GM18867 (cell line): ENCODE measurements around the gene FOXP4.

ENCODE experiments used
- ATAC-seq: cut with Tn5 transposase; IDR thresholded peaks from one replicate; pipeline ENCODE4 v1.9.1; 2021; ENCODE audit warnings: mild to moderate bottlenecking, moderate library complexity; ENCODE audit not compliant: unreplicated experiment

FOXP4 gene

GRCh38 chr6:41580690-41581089 lies 34.5 kb downstream of the FOXP4 start:
- no peak for ATAC-seq

DNA sequence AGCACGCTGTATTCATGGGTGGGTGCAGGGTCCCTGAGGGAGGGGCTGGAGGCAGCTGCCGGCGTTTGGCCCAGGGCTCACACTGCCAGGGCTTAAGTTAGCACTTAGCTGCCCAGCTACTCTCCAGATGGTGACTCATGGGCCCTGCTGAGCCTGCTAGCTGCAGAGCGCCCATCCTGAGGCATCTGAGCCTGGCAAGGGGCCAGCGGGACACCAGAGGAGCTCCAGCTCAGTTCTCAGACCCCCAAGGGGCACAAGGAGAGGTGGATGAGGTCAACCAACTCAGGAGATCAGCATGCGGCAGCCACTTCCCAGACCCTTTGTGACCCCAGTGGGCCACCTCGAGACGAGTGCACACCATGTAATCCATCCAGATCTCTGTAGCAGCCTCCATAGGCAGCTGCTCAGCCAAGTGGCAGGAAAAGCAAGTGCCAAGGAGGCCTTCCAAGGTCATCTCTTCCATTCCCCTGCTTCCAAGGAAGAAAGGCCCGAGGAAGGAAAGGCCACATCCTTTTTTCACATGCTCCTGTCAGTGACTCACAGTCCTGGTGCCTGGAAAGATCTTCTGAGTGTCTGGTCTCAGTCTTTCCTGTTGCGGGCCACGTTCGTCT lies 35.3 kb downstream of the FOXP4 start:
- no peak for ATAC-seq

GRCh38 chr6:41582540-41582939 lies 36.4 kb downstream of the FOXP4 start:
- no peak for ATAC-seq

- ATAC-seq = no peak
These were observed 37.4 kb downstream of the FOXP4 start for GRCh38 chr6:41583565-41583964.

- ATAC-seq = no peak
These were observed 38.0 kb downstream of the FOXP4 start for GRCh38 chr6:41584205-41584604.

DNA sequence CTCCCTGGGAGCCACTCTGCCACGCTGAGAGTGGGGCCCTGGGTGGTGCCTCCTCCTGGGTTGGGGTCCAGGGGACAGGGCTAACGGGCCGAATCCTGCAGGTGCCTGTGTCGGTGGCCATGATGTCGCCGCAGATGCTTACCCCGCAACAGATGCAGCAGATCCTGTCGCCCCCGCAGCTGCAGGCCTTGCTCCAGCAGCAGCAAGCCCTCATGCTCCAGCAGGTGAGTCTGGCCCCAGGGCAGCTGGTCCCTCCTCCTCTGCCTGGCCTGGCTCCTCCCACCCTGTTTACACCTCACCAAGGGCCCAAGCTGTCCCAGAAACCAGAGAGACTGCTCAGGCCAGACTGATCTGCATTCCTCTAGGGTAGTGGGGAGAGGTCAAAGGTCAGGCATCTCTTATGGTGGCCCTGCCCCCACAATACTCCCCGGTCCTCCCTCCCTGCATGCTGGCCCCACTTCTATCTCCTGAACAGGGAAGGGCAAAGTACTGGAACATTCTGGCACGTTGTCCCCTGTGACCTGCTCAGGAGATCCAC lies 38.6 kb downstream of the FOXP4 start:
- ATAC-seq = no peak

DNA sequence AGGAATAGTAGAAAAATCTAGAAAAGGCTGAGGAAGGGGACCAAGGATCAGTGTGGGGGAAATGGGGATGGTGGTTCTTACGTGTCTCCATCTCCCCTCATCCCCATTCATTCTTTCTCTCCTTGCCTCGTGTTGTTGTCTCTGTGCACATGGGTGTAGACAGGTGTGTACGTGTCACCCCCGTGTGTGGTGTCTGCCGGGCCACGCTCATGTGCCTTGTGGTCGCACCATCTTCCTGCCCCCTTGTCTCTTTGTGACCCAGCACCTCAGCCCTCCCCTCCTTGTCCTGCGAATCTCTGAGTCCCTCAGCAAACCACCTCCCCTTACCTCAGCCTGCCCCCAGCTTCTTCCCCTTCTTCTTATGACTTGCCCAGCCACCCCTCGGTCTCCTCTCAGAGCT lies 39.4 kb downstream of the FOXP4 start:
- no peak for ATAC-seq

- no peak for ATAC-seq
These were observed 40.2 kb downstream of the FOXP4 start for GRCh38 chr6:41586252-41587007.

DNA sequence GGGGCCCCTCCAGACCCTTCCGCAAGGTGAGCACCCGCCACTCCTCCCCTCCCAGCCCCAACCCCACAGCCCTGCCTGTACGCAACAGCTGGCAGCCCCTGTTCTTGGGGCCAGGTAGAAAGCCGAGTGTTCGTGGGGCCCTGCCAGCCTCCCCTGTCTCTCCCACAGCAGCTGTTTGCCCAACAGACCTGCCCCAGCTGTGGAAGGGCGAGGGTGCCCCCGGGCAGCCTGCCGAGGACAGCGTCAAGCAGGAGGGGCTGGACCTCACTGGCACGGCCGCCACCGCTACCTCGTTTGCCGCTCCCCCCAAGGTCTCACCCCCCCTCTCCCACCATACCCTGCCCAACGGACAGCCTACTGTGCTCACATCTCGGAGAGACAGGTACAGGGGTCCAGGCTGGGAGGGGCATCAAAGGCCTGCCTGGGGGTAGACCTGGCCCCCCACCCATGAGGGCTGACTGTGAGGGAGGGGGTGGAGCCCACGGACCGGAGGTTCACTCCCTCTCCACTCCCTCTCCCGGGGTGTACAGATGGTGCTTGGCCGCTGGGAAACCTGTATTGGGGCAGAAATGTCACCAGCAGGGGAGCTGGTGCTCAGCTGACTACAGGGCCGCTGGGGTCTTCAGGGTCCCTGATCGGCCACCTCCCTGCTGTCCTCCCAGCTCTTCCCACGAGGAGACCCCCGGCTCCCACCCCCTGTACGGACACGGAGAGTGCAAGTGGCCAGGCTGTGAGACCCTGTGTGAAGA lies 41.1 kb downstream of the FOXP4 start:
- no peak for ATAC-seq

- no peak for ATAC-seq
These were observed 41.9 kb downstream of the FOXP4 start for GRCh38 chr6:41588111-41588510.

- ATAC-seq = no peak
These were observed 43.0 kb downstream of the FOXP4 start for GRCh38 chr6:41589223-41589622.

- ATAC-seq = no peak
These were observed 43.7 kb downstream of the FOXP4 start for GRCh38 chr6:41589636-41590622.

DNA sequence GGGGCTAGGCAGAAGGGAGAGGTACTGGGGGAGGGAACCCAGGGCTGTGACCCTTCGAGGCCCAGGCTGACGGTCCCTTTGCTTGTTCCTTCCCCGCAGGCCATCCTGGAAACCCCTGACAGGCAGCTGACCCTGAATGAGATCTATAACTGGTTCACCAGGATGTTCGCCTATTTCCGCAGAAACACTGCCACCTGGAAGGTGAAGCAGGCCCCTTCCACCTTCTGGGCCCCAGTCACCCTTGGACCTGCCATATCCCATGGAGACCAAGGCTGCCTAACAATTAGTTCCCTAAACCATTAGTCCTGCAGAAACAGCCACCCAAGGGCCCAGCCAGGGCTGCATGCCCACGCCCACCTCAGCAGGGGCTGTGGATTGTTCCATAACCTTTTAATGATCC lies 44.9 kb downstream of the FOXP4 start:
- no peak for ATAC-seq

DNA sequence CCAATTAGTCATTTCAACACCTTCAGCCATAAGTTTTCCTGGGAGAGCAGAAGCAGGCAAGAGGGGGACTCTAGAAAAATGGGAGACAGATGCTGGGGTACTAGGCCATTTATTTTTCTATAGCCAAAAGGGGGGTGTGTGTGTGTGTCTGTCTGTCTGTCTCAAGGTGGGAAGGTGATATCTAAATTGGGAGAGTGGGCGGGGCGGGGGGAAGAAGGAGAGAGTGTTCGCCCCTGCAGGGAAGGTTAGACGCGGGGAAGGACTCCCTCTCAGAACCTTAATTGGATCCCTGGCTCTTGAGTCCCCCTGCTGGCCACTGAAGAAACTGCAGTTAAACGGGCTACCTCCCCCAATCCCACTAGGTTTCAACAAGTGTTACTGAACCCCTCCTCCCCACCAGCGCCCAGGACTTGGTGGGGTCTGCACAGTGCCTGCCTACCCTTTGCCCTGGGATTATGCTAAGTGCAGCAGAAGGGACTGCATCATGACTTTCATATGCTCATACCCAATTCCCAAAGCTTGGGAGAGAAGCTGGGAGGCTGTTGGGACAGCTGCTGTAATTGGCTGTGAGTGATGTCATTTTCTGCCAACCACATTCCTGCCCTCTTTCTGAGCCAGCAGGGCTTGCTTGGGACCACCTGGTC lies 45.8 kb downstream of the FOXP4 start:
- no peak for ATAC-seq

- no peak for ATAC-seq
These were observed 47.2 kb downstream of the FOXP4 start for GRCh38 chr6:41593406-41593805.

DNA sequence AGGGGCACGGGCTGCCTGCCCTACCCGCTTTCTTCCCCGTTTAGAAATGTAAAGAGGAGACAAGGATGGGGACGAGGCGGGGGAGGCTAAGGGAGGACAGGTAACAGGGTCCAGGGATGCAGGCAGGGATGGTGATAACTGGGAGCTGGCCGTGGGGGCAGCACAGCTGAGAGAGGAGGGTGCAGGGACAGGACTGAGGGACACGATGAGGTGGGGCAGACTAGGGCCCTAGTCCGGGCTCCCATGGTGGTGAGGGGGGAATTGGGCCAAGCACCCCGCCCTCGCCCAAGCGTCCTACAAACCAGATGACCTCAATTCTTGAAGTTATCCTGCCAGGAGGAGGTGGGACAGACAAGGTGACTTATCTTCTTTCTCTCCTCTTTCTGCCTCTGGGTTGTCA lies 47.7 kb downstream of the FOXP4 start:
- no peak for ATAC-seq

DNA sequence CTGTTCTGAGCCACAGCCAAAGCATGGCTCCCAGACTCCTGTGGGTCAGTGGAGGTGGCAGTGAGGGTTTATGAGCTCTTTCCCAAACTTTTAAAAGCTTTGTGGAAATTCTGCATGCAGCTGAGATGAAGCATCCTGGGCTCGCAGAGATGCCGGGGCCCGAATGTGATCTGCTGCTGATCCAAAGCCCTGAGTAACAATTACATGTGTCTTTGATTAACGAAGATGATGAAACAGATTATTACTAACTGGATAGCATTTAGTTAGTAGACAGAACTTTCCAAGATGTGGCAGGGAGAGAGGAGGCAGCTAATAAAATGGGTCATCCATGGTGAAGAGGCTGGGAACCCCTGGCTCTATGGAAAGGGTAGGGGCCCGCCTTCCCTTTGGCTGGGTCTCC lies 48.1 kb downstream of the FOXP4 start:
- no peak for ATAC-seq

DNA sequence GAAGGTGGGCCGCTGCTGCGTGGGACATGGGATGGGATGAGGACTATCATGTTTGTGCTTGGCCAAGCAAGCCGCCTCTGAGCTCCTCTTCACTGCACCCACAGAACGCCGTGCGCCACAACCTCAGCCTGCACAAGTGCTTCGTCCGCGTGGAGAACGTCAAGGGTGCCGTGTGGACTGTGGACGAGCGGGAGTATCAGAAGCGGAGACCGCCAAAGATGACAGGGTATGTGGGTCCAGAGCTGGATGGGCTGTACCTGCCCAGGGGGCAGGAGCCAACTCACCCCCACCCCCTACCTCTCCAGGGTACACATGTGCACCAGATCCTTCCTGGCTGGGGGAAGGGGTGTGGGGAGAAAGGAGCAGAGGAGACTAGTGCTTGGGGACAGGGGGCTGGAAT lies 48.6 kb downstream of the FOXP4 start:
- ATAC-seq = no peak

DNA sequence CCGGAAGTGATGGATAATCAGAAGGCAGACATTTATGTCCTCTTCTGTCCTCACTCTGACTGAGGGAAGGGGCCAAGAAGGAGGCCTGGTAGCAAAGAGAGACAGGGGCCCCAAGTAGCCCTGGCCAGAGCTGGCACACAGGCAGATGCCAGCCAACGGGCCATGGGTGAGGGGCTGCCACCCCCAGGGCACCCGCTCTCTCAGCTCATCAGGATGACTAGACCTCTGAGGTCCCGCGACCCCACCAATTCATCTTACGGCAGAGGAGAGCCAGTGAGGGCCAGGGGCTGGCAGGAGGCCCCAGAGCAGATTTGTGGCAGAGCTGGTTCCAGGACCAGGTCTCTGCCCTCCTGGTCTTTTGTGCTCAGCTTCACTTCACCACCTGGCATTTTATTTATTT lies 49.0 kb downstream of the FOXP4 start:
- no peak for ATAC-seq

DNA sequence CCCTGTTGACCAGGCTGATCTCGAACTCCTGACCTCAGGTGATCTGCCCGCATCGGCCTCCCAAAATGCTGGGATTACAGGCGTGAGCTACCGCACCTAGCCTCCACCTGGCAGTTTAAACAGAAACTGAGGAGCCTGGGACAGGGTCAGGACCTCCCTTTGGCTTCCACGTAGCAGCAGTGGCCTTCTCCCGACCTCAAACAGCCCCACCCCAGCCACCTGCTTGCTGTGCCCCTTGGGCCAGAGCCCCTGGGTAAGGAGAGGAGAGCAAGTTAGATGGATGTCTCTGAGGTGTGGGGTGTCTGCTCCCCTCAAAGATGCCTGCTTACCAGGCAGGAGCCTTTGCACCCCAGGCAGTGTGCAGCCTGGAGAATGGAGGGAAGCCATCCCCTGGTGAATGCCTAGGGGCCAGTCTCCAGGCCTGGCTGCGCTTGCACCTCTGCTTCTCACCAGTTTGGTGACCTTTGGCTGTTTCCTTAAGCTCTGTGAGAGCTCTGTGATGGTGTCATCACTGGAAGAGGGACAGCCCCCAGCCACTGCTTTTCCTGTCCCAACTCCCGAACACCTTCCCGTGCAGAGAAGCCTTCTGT lies 50.0 kb downstream of the FOXP4 start:
- ATAC-seq = no peak
